Measurements from ENCODE around the gene NHLRC3.
A peak's percentile ranks its signal among the peaks of the same experiment; 100 is the strongest.
"Not testable (repeated sequence)": the region's sequence is repeated elsewhere in the genome, so short reads cannot be mapped to it uniquely, and the experiment has no call there.

Gene NHLRC3, protein sequence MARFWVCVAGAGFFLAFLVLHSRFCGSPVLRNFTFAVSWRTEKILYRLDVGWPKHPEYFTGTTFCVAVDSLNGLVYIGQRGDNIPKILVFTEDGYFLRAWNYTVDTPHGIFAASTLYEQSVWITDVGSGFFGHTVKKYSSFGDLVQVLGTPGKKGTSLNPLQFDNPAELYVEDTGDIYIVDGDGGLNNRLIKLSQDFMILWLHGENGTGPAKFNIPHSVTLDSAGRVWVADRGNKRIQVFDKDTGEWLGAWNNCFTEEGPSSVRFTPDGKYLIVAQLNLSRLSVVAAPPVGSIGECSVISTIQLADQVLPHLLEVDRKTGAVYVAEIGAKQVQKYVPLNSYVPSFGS

GRCh38 chr13:39037880-39038568, at the start of gene NHLRC3, which contains the start of gene PROSER1:
NHLRC3 (plus strand) TSS chr13:39038456; CDS start chr13:39038640, 184 bp downstream.
PROSER1 (minus strand) TSS chr13:39038089; CDS start chr13:39037242, 847 bp downstream.
- peak; percentile 74 to 77 for DNase-seq (ENCODE audit: low read depth in 2 of 2)

DNA sequence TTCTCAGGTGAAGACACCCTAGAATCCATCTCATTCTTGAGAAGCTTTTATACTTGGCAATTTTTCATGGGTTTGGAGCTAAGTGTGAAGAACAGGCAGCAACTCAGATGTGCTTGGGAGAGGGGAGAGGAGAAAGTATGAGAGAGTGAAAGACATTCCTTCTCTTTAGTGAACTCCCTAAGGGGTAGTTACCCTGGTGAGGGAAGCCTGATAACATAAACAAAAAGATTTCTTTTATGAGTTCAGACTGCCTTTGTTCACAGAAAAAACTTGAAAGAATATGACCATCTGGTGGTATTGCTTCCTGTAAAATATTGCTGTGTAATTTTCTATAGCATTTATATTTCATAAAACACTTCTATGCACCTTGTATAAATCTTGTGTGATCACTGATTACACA, 47.6 kb upstream of the NHLRC3 start, which contains the start of gene STOML3:
STOML3 (minus strand) TSS at position 139 of the 400 bp plus-strand sequence; CDS start at position 29, 110 bp downstream.
- no peak for DNase-seq (ENCODE audit: low read depth in 2 of 2)

DNA sequence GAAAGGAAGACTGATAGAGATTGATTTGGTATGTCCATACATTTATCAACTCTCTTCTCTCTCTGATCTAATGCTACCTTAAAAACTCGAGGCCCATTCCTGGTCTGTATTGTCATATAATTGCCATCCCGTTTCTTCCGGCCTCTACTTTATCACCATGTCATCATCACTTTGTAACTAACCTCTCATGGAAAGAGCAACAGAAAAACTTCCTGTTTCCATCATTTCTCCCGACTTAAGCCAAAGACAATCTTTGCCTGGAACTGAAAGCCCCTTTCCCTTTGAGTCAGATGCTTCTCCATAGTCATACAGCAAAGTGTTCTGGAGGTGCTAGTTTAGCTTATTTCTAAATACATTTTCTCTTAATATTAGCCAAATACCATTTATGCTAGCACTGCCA, 44.9 kb upstream of the NHLRC3 start:
- no peak for DNase-seq (ENCODE audit: low read depth in 2 of 2)

DNA sequence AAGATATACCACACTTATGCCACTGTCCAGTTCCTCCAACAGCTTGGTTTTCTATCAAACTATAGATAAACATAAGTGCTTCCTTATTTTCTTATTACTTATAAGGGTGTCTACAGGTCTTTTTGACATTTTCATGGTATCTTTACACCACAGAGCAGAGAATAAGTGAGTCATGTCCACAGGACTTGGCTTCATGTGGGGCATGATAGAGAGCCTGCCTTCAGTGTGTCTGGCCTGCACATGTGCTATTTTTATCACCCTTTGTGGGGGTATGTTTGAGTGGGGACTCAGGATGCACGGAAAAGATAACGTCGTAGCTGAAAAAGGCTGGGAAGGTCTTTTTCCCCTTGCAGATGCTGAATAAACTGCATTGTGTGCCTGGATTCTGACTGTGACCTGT, 39.5 kb upstream of the NHLRC3 start:
- DNase-seq (ENCODE audit: low read depth in 2 of 2): no peak

GRCh38 chr13:39006371-39007111, 31.7 kb upstream of the NHLRC3 start:
- not testable (repeated sequence) for DNase-seq (ENCODE audit: low read depth in 2 of 2)

GRCh38 chr13:39012608-39013007, 25.6 kb upstream of the NHLRC3 start:
- DNase-seq (ENCODE audit: low read depth in 2 of 2): no peak

- no peak for DNase-seq (ENCODE audit: low read depth in 2 of 2)
These were observed 24.8 kb upstream of the NHLRC3 start for GRCh38 chr13:39013462-39013861.

GRCh38 chr13:39016087-39016486, 22.2 kb upstream of the NHLRC3 start:
- no peak for DNase-seq (ENCODE audit: low read depth in 2 of 2)

GRCh38 chr13:39016787-39017186, 21.5 kb upstream of the NHLRC3 start:
- DNase-seq (ENCODE audit: low read depth in 2 of 2): no peak

- DNase-seq (ENCODE audit: low read depth in 2 of 2): no peak
These were observed 17.3 kb upstream of the NHLRC3 start for GRCh38 chr13:39020853-39021462.

- DNase-seq (ENCODE audit: low read depth in 2 of 2): no peak
These were observed 14.9 kb upstream of the NHLRC3 start for GRCh38 chr13:39023316-39023715.

GRCh38 chr13:39023761-39024160, 14.5 kb upstream of the NHLRC3 start:
- no peak for DNase-seq (ENCODE audit: low read depth in 2 of 2)

- DNase-seq (ENCODE audit: low read depth in 2 of 2): no peak
These were observed 12.8 kb upstream of the NHLRC3 start for GRCh38 chr13:39025433-39025839.

GRCh38 chr13:39032150-39032549, 6.1 kb upstream of the NHLRC3 start:
- no peak for DNase-seq (ENCODE audit: low read depth in 2 of 2)

- DNase-seq (ENCODE audit: low read depth in 2 of 2): no peak
These were observed 4.2 kb upstream of the NHLRC3 start for GRCh38 chr13:39034085-39034484.

DNA sequence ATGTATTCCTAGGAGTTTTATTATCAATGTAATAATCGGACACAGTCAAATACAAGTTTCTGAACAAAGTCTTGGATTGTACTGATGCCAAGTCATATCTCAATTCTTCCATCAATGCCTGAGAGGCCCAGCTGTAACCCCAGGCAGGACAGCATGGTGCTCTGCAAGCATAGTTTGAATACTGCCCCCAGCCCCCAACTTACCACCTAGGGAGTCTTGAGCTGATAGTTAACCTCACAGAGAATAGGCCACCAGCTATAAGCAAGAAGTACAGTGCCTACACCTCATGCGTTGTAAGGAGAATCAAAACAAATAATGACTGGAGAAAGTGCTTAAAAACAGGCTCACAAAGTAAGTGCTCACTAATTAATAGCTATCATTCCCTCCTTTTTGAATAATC, 3.1 kb upstream of the NHLRC3 start:
- DNase-seq (ENCODE audit: low read depth in 2 of 2): no peak

DNA sequence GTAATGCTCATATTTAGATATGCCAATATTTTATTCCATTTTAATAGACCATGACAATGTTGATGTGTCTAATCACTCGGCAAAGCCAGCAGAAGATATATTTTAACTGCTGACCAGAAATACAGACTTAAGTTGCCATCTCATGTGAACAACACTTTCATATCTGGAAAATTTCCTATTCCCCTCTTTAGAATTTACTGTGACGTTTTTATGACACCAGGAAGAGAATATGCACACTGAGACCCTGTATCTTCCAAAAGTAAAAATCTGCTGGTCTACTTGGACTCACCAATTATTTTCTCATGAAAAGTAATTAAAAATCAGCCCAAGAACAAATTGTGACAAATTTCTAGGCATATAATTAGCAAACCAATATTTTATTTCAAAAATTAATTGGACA, 2.5 kb upstream of the NHLRC3 start:
- DNase-seq (ENCODE audit: low read depth in 2 of 2): no peak

DNA sequence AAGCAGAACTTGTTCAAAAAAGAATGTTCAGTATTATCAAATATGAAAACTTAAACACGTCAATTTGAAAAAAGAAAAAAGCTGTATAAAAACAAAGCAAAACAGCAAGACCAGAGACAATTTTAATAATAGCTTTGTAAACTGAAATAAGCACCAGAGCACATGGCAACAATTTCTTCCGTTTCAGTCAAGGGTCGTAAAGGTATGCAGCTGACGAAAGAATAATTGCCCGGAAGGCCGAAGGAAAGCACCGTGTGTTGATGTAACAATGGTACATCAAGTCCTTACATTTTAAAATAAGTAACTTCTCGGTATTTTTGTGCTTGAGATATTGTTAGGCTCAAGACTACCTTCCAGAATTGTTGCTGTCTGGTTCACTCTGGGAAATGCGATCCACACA, 2.0 kb upstream of the NHLRC3 start:
- no peak for DNase-seq (ENCODE audit: low read depth in 2 of 2)

DNA sequence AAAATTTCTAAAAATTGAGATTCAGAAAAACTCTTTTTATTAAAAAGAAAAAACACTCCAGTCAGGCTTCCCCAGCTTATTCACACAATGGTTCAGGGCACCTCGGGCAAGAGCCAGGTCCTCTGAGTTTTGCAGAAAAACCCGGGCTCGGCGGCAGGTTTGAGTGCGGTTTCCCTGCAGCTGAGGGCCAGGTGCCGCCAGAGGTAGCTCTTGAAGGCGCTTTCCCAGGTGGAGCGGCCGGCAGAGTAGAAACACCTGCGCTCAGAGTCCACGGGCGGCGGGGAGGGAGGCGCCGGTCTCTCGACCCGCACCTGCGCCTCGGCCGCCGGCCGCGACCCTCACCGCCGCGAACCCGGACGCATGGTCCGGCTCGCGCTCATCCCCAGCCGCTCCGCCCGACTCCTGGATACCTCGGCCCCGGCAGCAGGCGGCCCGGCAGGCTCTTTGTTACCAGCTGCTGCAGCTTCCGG, 811 bp upstream of the NHLRC3 start:
- DNase-seq (ENCODE audit: low read depth in 2 of 2): no peak

- DNase-seq (ENCODE audit: low read depth in 2 of 2): peak in 1 of 2 donors; percentile 16
These were observed 344 bp downstream of the NHLRC3 start for GRCh38 chr13:39038569-39039030.

GRCh38 chr13:39039041-39039440, 785 bp downstream of the NHLRC3 start:
- no peak for DNase-seq (ENCODE audit: low read depth in 2 of 2)

DNA sequence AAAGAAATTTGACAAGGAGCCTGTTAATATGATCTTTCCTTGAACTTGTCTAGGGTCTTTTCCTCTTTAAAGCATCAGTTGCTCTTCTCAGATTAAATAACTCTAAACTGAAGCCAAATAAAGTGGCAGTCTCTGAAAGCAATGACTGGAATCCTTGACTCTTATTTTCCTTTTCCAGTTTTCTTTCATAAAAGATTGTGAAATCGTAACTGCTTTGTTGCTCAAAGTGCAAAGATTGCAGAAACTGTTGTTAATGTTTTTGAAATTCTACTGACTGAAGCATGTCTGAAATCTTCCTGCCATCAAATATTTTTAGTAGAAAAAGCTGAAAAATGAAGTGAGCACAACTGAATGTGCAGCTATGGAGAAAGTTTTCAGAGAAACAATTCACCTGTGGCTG, 1.9 kb downstream of the NHLRC3 start:
- no peak for DNase-seq (ENCODE audit: low read depth in 2 of 2)

Measured in stimulated activated CD8-positive, alpha-beta memory T cell treated with anti-CD3 and anti-CD28 coated beads, Interleukin-7, amount 100 ng/mL, for 4 hours (primary cell).